OCI-LY7 (cell line): ENCODE data around the gene DSCAM.

Experiments
- EZH2phosphoT487 ChIP-seq: fragments of 200-600 bp; sonication (generic); IDR thresholded peaks from 2 replicates; pipeline ENCODE4 v1.6.1; 2018; ENCODE audit warnings: low read depth, borderline replicate concordance, mild to moderate bottlenecking, mixed run types, antibody characterized with exemption, low read length, moderate library complexity, mixed read lengths
- TF ChIP-seq, protein P1 (sequence below): fragments of 200-600 bp; sonication (generic); conservative IDR thresholded peaks from 2 replicates; pipeline ENCODE4 v1.5.1; 2014; ENCODE audit warnings: mild to moderate bottlenecking, antibody characterized with exemption, low read length, moderate library complexity, mixed read lengths

DNA sequence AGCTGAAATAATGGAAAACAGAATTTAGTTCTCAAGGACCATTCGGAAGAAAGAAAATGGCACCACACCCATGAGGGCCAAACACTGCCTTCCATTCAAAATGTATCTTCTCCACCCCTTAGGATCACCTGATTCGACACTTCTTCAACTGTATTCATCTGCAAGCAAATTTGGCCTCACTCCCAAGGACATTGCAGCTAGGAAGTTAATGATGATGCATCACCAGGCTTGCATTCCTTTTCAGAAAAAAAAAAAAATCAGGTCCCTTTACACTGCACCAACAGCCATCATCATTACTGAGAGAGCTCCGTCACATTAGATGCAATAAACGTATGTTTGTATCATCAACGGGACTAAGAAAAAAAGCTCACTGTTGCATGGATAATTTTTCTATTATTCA, 611.4 kb downstream of the DSCAM start:
- TF ChIP-seq, protein P1, sequence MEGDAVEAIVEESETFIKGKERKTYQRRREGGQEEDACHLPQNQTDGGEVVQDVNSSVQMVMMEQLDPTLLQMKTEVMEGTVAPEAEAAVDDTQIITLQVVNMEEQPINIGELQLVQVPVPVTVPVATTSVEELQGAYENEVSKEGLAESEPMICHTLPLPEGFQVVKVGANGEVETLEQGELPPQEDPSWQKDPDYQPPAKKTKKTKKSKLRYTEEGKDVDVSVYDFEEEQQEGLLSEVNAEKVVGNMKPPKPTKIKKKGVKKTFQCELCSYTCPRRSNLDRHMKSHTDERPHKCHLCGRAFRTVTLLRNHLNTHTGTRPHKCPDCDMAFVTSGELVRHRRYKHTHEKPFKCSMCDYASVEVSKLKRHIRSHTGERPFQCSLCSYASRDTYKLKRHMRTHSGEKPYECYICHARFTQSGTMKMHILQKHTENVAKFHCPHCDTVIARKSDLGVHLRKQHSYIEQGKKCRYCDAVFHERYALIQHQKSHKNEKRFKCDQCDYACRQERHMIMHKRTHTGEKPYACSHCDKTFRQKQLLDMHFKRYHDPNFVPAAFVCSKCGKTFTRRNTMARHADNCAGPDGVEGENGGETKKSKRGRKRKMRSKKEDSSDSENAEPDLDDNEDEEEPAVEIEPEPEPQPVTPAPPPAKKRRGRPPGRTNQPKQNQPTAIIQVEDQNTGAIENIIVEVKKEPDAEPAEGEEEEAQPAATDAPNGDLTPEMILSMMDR: no peak
- TF ChIP-seq EZH2phosphoT487: no peak
